Panc1 (cell line): ENCODE measurements around the gene DNASE1L3. TPM values are rescaled to one million over a fixed set of nuclear protein-coding genes. Genes with fewer than 3 reads are reported as not detected.

Experiments used
- ATAC-seq: fragments of 200-7000 bp; cut with Tn5 transposase; 2 replicates; pipeline ENCODE4 v1.9.1; 2020; ENCODE audit warnings: mild to moderate bottlenecking, moderate library complexity
- BruUV-seq: library from RNA; stranded (reverse); fragments of 400-500 nt; replicated peaks from 2 replicates; lab custom pipeline; 2021; lab: Mats Ljungman, UMichigan
- CTCF ChIA-PET: fragments of 300-600 bp; sonication (Branson Sonifier 250); formaldehyde crosslinking; loops from one replicate; lab custom pipeline; 2022; ENCODE audit warnings: antibody characterized with exemption; lab: Charles Lee
- POLR2A ChIA-PET: fragments of 300-600 bp; sonication (Branson Sonifier 250); formaldehyde crosslinking; loops from one replicate; lab custom pipeline; 2022; ENCODE audit warnings: antibody characterized with exemption; lab: Charles Lee
- DNase-seq: peaks from one replicate; pipeline ENCODE4 v3.0.0-alpha.2; 2010; ENCODE audit warnings: low read depth, low spot score
- H3K27ac ChIP-seq: 2 replicates; pipeline ENCODE4 v1.5.1; 2011; ENCODE audit warnings: mild to moderate bottlenecking, low read length, inconsistent platforms
- H3K27me3 ChIP-seq: fragments of 200-500 bp; sonication (Bioruptor generic); 2 replicates; pipeline ENCODE4 v1.6.0; 2014; ENCODE audit warnings: low read length, inconsistent platforms; ENCODE audit not compliant: control insufficient read depth, insufficient read depth
- H3K36me3 ChIP-seq: fragments of 200-500 bp; sonication (Bioruptor generic); 2 replicates; pipeline ENCODE4 v1.5.1; 2014; ENCODE audit warnings: inconsistent platforms, mild to moderate bottlenecking, low read length, moderate library complexity; ENCODE audit not compliant: control insufficient read depth, insufficient read depth
- H3K4me1 ChIP-seq: 2 replicates; pipeline ENCODE4 v1.5.1; 2011; ENCODE audit warnings: inconsistent platforms, mild to moderate bottlenecking, low read length, moderate library complexity; ENCODE audit not compliant: control insufficient read depth, insufficient read depth
- H3K4me3 ChIP-seq, 2 experiments: 2 replicates each; pipeline ENCODE4 v1.5.1; 2011 to 2012; ENCODE audit warnings: low read depth in 2 of 2, low read length in 2 of 2, mild to moderate bottlenecking in 2 of 2, inconsistent platforms in 1 of 2, moderate library complexity in 1 of 2
- H3K9me3 ChIP-seq: fragments of 200-500 bp; sonication (Bioruptor generic); 2 replicates; pipeline ENCODE4 v1.5.1; 2014; ENCODE audit warnings: low read depth, mild to moderate bottlenecking, inconsistent platforms, low read length, moderate library complexity; ENCODE audit not compliant: control insufficient read depth, insufficient read depth
- CTCF ChIP-seq: fragments of 450-650 bp; IDR thresholded peaks from 2 replicates; pipeline ENCODE4 v1.5.1; 2017; ENCODE audit warnings: mild to moderate bottlenecking
- POLR2AphosphoS5 ChIP-seq: IDR thresholded peaks from 2 replicates; pipeline ENCODE4 v1.6.1; 2012; ENCODE audit warnings: mild to moderate bottlenecking, low read depth, low read length, moderate library complexity
- REST ChIP-seq, 2 experiments: IDR thresholded peaks; 2 replicates each; pipeline ENCODE4 v1.6.1; 2011 to 2012; ENCODE audit warnings: low read depth in 2 of 2, control low read depth in 1 of 2, low read length in 1 of 2, mild to moderate bottlenecking in 1 of 2, moderate library complexity in 1 of 2; ENCODE audit not compliant: insufficient read depth in 1 of 2
- SIN3A ChIP-seq: IDR thresholded peaks from 2 replicates; pipeline ENCODE4 v1.6.1; 2012; ENCODE audit warnings: low read depth, mild to moderate bottlenecking, low read length, moderate library complexity, borderline replicate concordance; ENCODE audit not compliant: insufficient read depth
- TCF7L2 ChIP-seq: IDR thresholded peaks from 2 replicates; pipeline ENCODE4 v1.6.1; 2011; ENCODE audit warnings: mild to moderate bottlenecking, low read depth, low read length, inconsistent platforms
- in situ Hi-C: cut with HindIII; loops from 2 replicates; pipeline ENCODE4 v1.10.0; 2016; ENCODE audit warnings: low sequenced_read_pairs, low pct_unique_long_range_greater_than_20kb
- intact Hi-C: fragments of 100-400 bp; cut with micrococcal nuclease; formaldehyde crosslinking; loops from one replicate; pipeline ENCODE4 v1.10.0; 2022; ENCODE audit not compliant: unreplicated experiment
- total RNA-seq: library from RNA; stranded (reverse); gene quantifications from one replicate; pipeline ENCODE4 v1.2.1, GENCODE V29; 2021; ENCODE audit not compliant: unreplicated experiment

DNASE1L3 gene
- total RNA-seq, 1 experiment from 2014 or later, result not detected

- no TSS peak for BruUV-seq
- peak overlapping the region; percentile 17; the same call in 1 of the 2 replicates for H3K27ac ChIP-seq
- ChIA-PET CTCF (interaction anchor here (1.3 kb wide), 1 partner anchor 28 kb away, joined by 12 read pairs; no protein-coding TSS in a partner anchor), POLR2A (interaction anchor here (0.6 kb wide), 2 partner anchors 50 to 193 kb away, joined by 8 to 10 read pairs; no protein-coding TSS in a partner anchor)
- H3K9me3 ChIP-seq, result no peaks in the 10 kb centered on the region
- H3K4me1 ChIP-seq, result peaks cover 7% of the 10 kb centered on the region; the same call in 1 of the 2 replicates
- H3K27me3 ChIP-seq, result no peaks in the 10 kb centered on the region
- TF ChIP-seq SIN3A, result no peak
- TF ChIP-seq TCF7L2, result no peak
- TF ChIP-seq REST (IDR thresholded peaks at IDR 0.05; ENCODE audit: insufficient read depth in 1 of 2, low read depth in 2 of 2, low read length in 1 of 2), result no peak
- TF ChIP-seq POLR2AphosphoS5, result no peak
- TF ChIP-seq CTCF, result no peak
- DNase-seq (no peak), ATAC-seq (no peak)
- no peak overlapping the region for H3K4me3 ChIP-seq
- intact Hi-C loops, result no loop called here
- H3K36me3 ChIP-seq, result no peaks in the 10 kb centered on the region
- in situ Hi-C loops, result no loop called here
Observed at GRCh38 chr3:58216496-58217195, 5.9 kb upstream of the DNASE1L3 start.

GRCh38 chr3:58215317-58216025 lies 4.7 kb upstream of the DNASE1L3 start:
- H3K27me3 ChIP-seq, result no peaks in the 10 kb centered on the region
- H3K9me3 ChIP-seq, result no peaks in the 10 kb centered on the region
- in situ Hi-C loops, result no loop called here
- ChIA-PET POLR2A (no interaction called here), CTCF (no interaction called here)
- ATAC-seq (no peak), DNase-seq (no peak)
- BruUV-seq, result no TSS peak
- H3K4me1 ChIP-seq, result peaks cover 7% of the 10 kb centered on the region; the same call in 1 of the 2 replicates
- TF ChIP-seq SIN3A (no peak), TCF7L2 (no peak), CTCF (no peak)
- H3K36me3 ChIP-seq, result no peaks in the 10 kb centered on the region
- intact Hi-C loops, result no loop called here
- H3K27ac ChIP-seq, result no peak overlapping the region
- no peak overlapping the region for H3K4me3 ChIP-seq
